Measurements from ENCODE around the gene PLCD4.

DNA sequence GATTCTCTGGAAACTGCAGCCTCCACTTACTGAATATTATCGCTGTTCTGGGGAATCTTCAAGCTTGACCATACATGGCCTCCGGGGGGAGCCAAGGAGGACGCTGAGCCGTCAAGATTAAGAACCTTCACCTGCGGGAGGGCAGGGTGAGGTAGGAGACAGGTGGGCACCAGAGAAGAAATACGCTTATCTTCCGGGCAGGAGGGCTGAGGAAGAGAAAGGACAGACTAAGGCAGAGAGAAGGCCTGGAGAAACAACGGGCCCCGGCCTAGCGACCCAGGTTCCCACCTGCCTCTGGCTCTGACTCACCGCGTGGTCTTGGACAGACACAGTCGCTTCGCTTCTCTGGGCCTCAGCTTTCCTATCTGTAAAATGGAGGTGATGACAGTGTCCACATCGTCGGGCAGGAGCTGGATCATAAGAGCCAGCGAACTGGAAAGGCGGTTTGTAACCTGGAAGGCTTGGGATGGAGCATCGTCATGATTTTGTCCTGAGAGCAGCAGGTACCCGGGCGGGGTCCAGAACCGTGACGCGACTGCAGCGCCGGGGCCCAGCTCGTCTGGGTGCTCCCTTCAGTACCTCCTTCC is 51.1 kb downstream of the PLCD4 start:
- TF ChIP-seq CTCF (IDR thresholded peaks at IDR 0.05): peak in 2 of 4 experiments; percentile 32 to 34
- TF ChIP-seq POLR2A (IDR thresholded peaks at IDR 0.05): no peak
- no peak for TF ChIP-seq POLR2AphosphoS5 (IDR thresholded peaks at IDR 0.05)
